Karpas-422 (cell line): ENCODE measurements around the gene MTCL3.
"Not testable (repeated sequence)": the region's sequence is repeated elsewhere in the genome, so short reads cannot be mapped to it uniquely, and the experiment has no call there.

Experiments used
- DNase-seq: peaks from one replicate; pipeline ENCODE4 v3.0.0-alpha.2; 2015
- H2AFZ ChIP-seq: fragments of 200-600 bp; sonication (generic); 2 replicates; pipeline ENCODE4 v1.6.1; 2014; ENCODE audit warnings: antibody characterized with exemption, low read length, mixed read lengths
- H3K27ac ChIP-seq: fragments of 200-600 bp; sonication (generic); 2 replicates; pipeline ENCODE4 v1.5.1; 2014; ENCODE audit warnings: mild to moderate bottlenecking, low read length, moderate library complexity
- H3K27me3 ChIP-seq: fragments of 200-600 bp; sonication (generic); 2 replicates; pipeline ENCODE4 v1.6.1; 2014; ENCODE audit warnings: low read length, mixed read lengths
- H3K36me3 ChIP-seq: fragments of 200-600 bp; sonication (generic); 2 replicates; pipeline ENCODE4 v1.6.1; 2014; ENCODE audit warnings: low read length, mixed read lengths; ENCODE audit not compliant: insufficient read depth
- H3K4me1 ChIP-seq: fragments of 200-600 bp; sonication (generic); 2 replicates; pipeline ENCODE4 v1.6.1; 2014; ENCODE audit warnings: mild to moderate bottlenecking, low read length, mixed read lengths
- H3K4me2 ChIP-seq: fragments of 200-600 bp; sonication (generic); 2 replicates; pipeline ENCODE4 v1.6.1; 2014; ENCODE audit warnings: low read length, low read depth, mild to moderate bottlenecking; ENCODE audit not compliant: poor library complexity, severe bottlenecking
- H3K4me3 ChIP-seq: fragments of 200-600 bp; sonication (generic); 2 replicates; pipeline ENCODE4 v1.5.1; 2014; ENCODE audit warnings: mild to moderate bottlenecking, antibody characterized with exemption, low read length, mixed read lengths
- H3K79me2 ChIP-seq: fragments of 200-600 bp; sonication (generic); 2 replicates; pipeline ENCODE4 v1.6.1; 2014; ENCODE audit warnings: mild to moderate bottlenecking, low read length, mixed read lengths
- H3K9ac ChIP-seq: fragments of 200-600 bp; sonication (generic); 2 replicates; pipeline ENCODE4 v1.6.0; 2014; ENCODE audit warnings: low read length
- H3K9me2 ChIP-seq: fragments of 200-600 bp; sonication (generic), shearing (Covaris generic); replicated peaks from 2 replicates; pipeline ENCODE4 v1.6.0; 2014; ENCODE audit warnings: mild to moderate bottlenecking, low read length, moderate library complexity; ENCODE audit not compliant: insufficient read depth
- H3K9me3 ChIP-seq: fragments of 300-700, 200-600 bp; sonication (generic); 2 replicates; pipeline ENCODE4 v1.6.1; 2014; ENCODE audit warnings: low read length, mixed read lengths
- H4K20me1 ChIP-seq: fragments of 200-600 bp; sonication (generic); 2 replicates; pipeline ENCODE4 v1.6.1; 2014; ENCODE audit warnings: mild to moderate bottlenecking, antibody characterized with exemption, low read length, low read depth; ENCODE audit not compliant: insufficient read depth

MTCL3 gene

GRCh38 chr6:127447780-127448179 lies 71.4 kb downstream of the MTCL3 start:
- Histone ChIP-seq H2AFZ (no peak overlapping the region), H3K79me2 (no peaks in the 10 kb centered on the region), H3K4me1 (no peaks in the 10 kb centered on the region), H3K36me3 (no peaks in the 10 kb centered on the region), H3K27ac (no peak overlapping the region), H3K9ac (no peak overlapping the region), H3K27me3 (no peaks in the 10 kb centered on the region), H3K4me3 (no peak overlapping the region), H3K4me2 (no peak overlapping the region), H3K9me3 (no peaks in the 10 kb centered on the region), H3K9me2 (no peaks in the 10 kb centered on the region), H4K20me1 (no peaks in the 10 kb centered on the region)
- no peak for DNase-seq

DNA sequence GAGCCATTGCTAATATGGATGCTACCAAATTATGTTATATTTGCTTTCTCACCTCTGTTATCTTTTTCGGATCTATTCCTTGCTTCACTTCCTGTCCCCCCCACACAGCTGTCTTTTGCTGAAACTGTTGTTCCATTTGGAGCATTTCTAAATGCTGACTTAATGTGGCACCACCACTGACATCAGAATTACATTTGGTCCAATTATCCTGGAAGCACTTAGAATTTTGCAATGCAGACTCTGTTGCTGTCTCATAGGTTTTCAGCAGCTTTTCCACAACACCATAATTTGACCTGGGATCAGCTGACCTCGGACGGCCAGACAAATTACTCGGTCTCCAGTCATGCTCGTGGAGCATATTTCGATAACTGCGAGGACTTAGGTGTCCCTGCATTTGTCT lies 72.8 kb downstream of the MTCL3 start:
- no peak for DNase-seq
- Histone ChIP-seq H3K4me1 (no peaks in the 10 kb centered on the region), H3K9me3 (no peaks in the 10 kb centered on the region), H3K4me2 (no peak overlapping the region), H3K9me2 (no peaks in the 10 kb centered on the region), H3K36me3 (no peaks in the 10 kb centered on the region), H3K27me3 (no peaks in the 10 kb centered on the region), H3K9ac (no peak overlapping the region), H3K27ac (no peak overlapping the region), H2AFZ (no peak overlapping the region), H3K79me2 (no peaks in the 10 kb centered on the region), H4K20me1 (no peaks in the 10 kb centered on the region), H3K4me3 (no peak overlapping the region)

DNA sequence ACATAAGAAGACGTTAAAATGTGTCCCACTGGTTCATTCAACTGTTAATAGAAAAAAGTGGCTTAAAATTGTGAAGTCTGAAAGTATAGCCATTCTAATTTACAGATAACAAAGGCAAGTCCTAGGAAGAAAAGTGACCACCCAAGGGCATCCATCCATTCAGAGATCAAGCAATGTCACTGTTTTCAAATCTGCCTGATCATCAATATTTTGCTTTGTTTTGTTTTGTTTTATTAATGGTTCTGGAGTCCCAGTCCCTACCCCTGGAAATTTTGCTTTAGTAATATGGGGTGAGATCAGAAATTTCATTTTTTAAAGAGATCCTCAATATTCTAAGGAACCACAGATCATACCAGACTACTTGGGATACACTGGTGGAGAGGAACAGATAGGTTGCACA lies 77.3 kb downstream of the MTCL3 start:
- H2AFZ ChIP-seq, result no peak overlapping the region
- no peak overlapping the region for H3K4me2 ChIP-seq
- no peak for DNase-seq
- H3K9me3 ChIP-seq, result no peaks in the 10 kb centered on the region
- H3K9ac ChIP-seq, result no peak overlapping the region
- H3K27me3 ChIP-seq, result no peaks in the 10 kb centered on the region
- no peaks in the 10 kb centered on the region for H3K9me2 ChIP-seq
- no peak overlapping the region for H3K4me3 ChIP-seq
- no peaks in the 10 kb centered on the region for H3K79me2 ChIP-seq
- H4K20me1 ChIP-seq, result no peaks in the 10 kb centered on the region
- H3K36me3 ChIP-seq, result no peaks in the 10 kb centered on the region
- H3K27ac ChIP-seq, result no peak overlapping the region
- H3K4me1 ChIP-seq, result no peaks in the 10 kb centered on the region

GRCh38 chr6:127439718-127440117 lies 79.4 kb downstream of the MTCL3 start:
- Histone ChIP-seq H3K4me3 (no peak overlapping the region), H3K4me1 (no peaks in the 10 kb centered on the region), H3K36me3 (no peaks in the 10 kb centered on the region), H4K20me1 (no peaks in the 10 kb centered on the region), H3K9ac (no peak overlapping the region), H3K27me3 (no peaks in the 10 kb centered on the region), H3K9me3 (no peaks in the 10 kb centered on the region), H2AFZ (no peak overlapping the region), H3K4me2 (no peak overlapping the region), H3K79me2 (no peaks in the 10 kb centered on the region), H3K9me2 (no peaks in the 10 kb centered on the region), H3K27ac (no peak overlapping the region)
- DNase-seq, result no peak

DNA sequence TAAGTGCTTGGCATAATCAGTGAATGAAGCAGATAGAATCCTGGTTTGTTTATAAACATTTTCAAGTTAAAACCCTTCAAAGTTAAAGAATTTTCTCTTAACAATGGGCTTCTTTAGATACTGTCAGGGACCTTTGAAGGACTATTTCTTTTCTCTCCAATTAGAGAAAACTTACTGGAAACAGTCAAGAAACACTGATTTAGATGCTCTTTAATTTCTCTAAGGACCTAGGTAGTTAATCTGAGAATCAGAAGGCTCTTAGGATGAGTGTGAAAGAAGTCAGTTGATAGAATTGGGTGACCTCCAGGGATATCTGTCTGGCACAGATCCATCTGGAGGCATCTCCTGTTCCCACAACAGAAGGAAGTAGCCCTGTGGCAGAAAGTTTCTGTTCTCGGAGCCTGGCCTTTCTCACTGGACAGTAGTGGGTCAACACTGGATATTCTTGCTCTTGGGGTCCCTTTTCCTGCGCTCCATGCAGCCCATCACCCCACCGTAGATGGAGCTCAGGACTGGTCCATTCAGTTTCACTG lies 82.5 kb downstream of the MTCL3 start:
- Histone ChIP-seq H3K9ac (no peak overlapping the region), H3K79me2 (no peaks in the 10 kb centered on the region), H3K9me3 (no peaks in the 10 kb centered on the region), H3K9me2 (no peaks in the 10 kb centered on the region), H3K36me3 (no peaks in the 10 kb centered on the region), H2AFZ (no peak overlapping the region), H3K4me1 (no peaks in the 10 kb centered on the region), H3K4me3 (no peak overlapping the region), H3K27me3 (no peaks in the 10 kb centered on the region), H4K20me1 (no peaks in the 10 kb centered on the region), H3K27ac (no peak overlapping the region), H3K4me2 (no peak overlapping the region)
- DNase-seq, result no peak

DNA sequence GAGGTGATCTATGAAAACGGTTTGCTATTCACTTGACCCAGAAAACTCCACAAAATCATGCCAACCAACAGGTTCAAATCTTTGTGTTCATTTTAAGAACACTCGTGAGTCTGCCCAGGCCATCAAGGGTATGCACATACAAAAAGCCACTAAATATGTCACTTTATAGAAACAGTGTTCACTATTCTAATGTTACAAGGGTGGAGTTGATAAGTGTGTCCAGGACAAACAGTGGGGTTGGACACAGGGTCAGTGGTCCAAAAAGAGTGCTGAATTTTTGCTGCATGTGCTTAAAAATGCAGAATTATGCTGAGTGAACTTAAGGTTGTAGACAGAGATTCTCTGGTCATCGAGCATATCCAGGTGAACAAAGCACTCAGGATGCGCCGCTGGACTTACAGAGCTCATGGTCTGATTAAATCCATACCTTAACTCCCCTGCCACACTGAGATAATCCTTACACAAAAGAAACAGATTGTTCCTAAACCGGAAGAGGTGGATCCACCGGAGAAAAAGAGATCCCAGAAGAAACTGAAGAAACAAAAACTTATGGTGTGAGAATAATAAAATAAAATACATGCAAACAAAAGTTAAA lies 83.4 kb downstream of the MTCL3 start:
- no peak overlapping the region for H3K27ac ChIP-seq
- H4K20me1 ChIP-seq, result no peaks in the 10 kb centered on the region
- no peaks in the 10 kb centered on the region for H3K27me3 ChIP-seq
- no peak overlapping the region for H3K9ac ChIP-seq
- no peak overlapping the region for H3K4me2 ChIP-seq
- H3K36me3 ChIP-seq, result no peaks in the 10 kb centered on the region
- no peak overlapping the region for H2AFZ ChIP-seq
- H3K9me3 ChIP-seq, result no peaks in the 10 kb centered on the region
- no peaks in the 10 kb centered on the region for H3K79me2 ChIP-seq
- no peak overlapping the region for H3K4me3 ChIP-seq
- DNase-seq, result no peak
- H3K9me2 ChIP-seq, result no peaks in the 10 kb centered on the region
- H3K4me1 ChIP-seq, result no peaks in the 10 kb centered on the region

DNA sequence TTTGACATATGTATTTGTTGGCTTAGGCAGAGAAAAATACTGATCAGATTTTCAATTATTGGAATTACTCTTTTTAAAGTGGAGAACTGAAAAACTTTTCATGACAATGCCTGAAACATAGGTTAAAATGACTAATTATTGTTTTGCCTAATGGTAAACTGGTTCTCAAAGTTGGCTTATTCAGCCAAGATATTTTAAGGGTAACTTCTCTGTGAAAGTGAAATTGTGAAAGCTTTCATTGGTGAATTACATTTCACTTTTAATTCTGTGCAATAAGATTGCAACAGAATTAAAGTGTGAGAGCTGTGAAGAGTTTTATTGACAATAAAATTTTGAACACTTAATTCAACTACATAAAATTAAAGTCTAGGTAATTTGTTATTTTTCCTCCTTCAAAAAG lies 84.5 kb downstream of the MTCL3 start:
- H3K9me3 ChIP-seq, result no peaks in the 10 kb centered on the region
- H3K79me2 ChIP-seq, result no peaks in the 10 kb centered on the region
- no peak overlapping the region for H3K9ac ChIP-seq
- no peaks in the 10 kb centered on the region for H3K9me2 ChIP-seq
- no peaks in the 10 kb centered on the region for H3K4me1 ChIP-seq
- H3K4me2 ChIP-seq, result no peak overlapping the region
- no peak for DNase-seq
- no peaks in the 10 kb centered on the region for H3K27me3 ChIP-seq
- no peaks in the 10 kb centered on the region for H4K20me1 ChIP-seq
- no peaks in the 10 kb centered on the region for H3K36me3 ChIP-seq
- no peak overlapping the region for H3K27ac ChIP-seq
- no peak overlapping the region for H2AFZ ChIP-seq
- no peak overlapping the region for H3K4me3 ChIP-seq

DNA sequence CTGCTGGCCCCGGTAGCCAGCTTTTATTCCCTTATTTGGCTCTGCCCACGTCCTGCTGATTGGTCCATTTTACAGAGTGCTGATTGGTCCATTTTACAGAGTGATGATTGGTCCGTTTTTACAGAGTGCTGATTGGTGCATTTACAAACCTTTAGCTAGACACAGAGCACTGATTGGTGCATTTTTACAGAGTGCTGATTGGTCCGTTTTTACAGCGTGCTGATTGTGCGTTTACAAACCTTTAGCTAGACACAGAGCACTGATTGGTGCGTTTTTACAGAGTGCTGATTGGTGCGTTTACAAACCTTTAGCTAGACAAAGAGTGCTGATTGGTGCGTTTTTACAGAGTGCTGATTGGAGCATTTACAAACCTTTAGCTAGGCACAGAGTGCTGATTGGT lies 90.6 kb downstream of the MTCL3 start:
- H3K4me1 ChIP-seq, H4K20me1 ChIP-seq, H3K79me2 ChIP-seq, H3K9ac ChIP-seq, H3K27ac ChIP-seq, H3K36me3 ChIP-seq, H3K9me2 ChIP-seq, H3K9me3 ChIP-seq, H3K4me2 ChIP-seq, H3K4me3 ChIP-seq, H2AFZ ChIP-seq, H3K27me3 ChIP-seq, DNase-seq: not testable (repeated sequence)

- no peaks in the 10 kb centered on the region for H3K36me3 ChIP-seq
- no peak overlapping the region for H3K4me3 ChIP-seq
- peaks cover 3% of the 10 kb centered on the region; the same call in 1 of the 2 replicates for H3K4me1 ChIP-seq
- H4K20me1 ChIP-seq, result no peaks in the 10 kb centered on the region
- no peaks in the 10 kb centered on the region for H3K27me3 ChIP-seq
- H3K9me3 ChIP-seq, result no peaks in the 10 kb centered on the region
- no peaks in the 10 kb centered on the region for H3K79me2 ChIP-seq
- DNase-seq, result no peak
- no peak overlapping the region for H3K9ac ChIP-seq
- no peak overlapping the region for H2AFZ ChIP-seq
- H3K27ac ChIP-seq, result no peak overlapping the region
- H3K4me2 ChIP-seq, result no peak overlapping the region
- no peaks in the 10 kb centered on the region for H3K9me2 ChIP-seq
These were observed 95.2 kb downstream of the MTCL3 start for GRCh38 chr6:127423921-127424320.
